Activated naive CD8-positive, alpha-beta T cell treated with anti-CD3 and anti-CD28 coated beads for 36 hours (primary cell): ENCODE measurements around the gene ZNF337. TPM values are rescaled to one million over a fixed set of nuclear protein-coding genes. Genes with fewer than 3 reads are reported as not detected.
"Not testable (repeated sequence)": the region's sequence is repeated elsewhere in the genome, so short reads cannot be mapped to it uniquely, and the experiment has no call there.

Experiments used
- DNase-seq: peaks from one replicate; pipeline ENCODE4 v3.0.0; 2021
- H3K27ac Mint-ChIP-seq: one replicate; pipeline ENCODE4 v1.8.0; 2022; ENCODE audit warnings: mild to moderate bottlenecking, moderate library complexity, mixed read lengths
- H3K27me3 Mint-ChIP-seq: one replicate; pipeline ENCODE4 v1.8.0; 2022; ENCODE audit warnings: mild to moderate bottlenecking, mixed read lengths
- H3K36me3 Mint-ChIP-seq: one replicate; pipeline ENCODE4 v1.8.0; 2021; ENCODE audit warnings: mild to moderate bottlenecking, mixed read lengths
- H3K4me1 Mint-ChIP-seq: one replicate; pipeline ENCODE4 v1.8.0; 2021; ENCODE audit warnings: mixed read lengths
- H3K4me3 Mint-ChIP-seq: one replicate; pipeline ENCODE4 v1.8.0; 2022; ENCODE audit warnings: mild to moderate bottlenecking, moderate library complexity, mixed read lengths
- H3K9me3 Mint-ChIP-seq: one replicate; pipeline ENCODE4 v1.8.0; 2022; ENCODE audit warnings: mixed read lengths
- total RNA-seq, 2 experiments: library from RNA; stranded (reverse); gene quantifications; one replicate each; pipeline ENCODE4 v1.2.3, GENCODE V29; 2021

The ZNF337 gene
- total RNA-seq, 2 experiments from 2014 or later: 10.6 to 11.2 TPM

GRCh38 chr20:25675161-25675560 lies 21.5 kb downstream of the ZNF337 start:
- Mint-ChIP-seq H3K4me1 (peaks cover 9% of the 10 kb centered on the region), H3K27ac (no peak overlapping the region), H3K27me3 (no peaks in the 10 kb centered on the region), H3K4me3 (no peak overlapping the region), H3K36me3 (peaks cover 74% of the 10 kb centered on the region), H3K9me3 (peaks cover 2% of the 10 kb centered on the region)
- DNase-seq: no peak

GRCh38 chr20:25672659-25673235 lies 23.9 kb downstream of the ZNF337 start:
- Mint-ChIP-seq H3K27me3 (no peaks in the 10 kb centered on the region), H3K4me3 (no peak overlapping the region), H3K36me3 (peaks cover 60% of the 10 kb centered on the region), H3K27ac (no peak overlapping the region), H3K9me3 (peaks cover 2% of the 10 kb centered on the region), H3K4me1 (peaks cover under 1% of the 10 kb centered on the region)
- no peak for DNase-seq

- peaks cover 36% of the 10 kb centered on the region for H3K36me3 Mint-ChIP-seq
- no peak overlapping the region for H3K4me3 Mint-ChIP-seq
- H3K27me3 Mint-ChIP-seq: no peaks in the 10 kb centered on the region
- no peak for DNase-seq
- H3K4me1 Mint-ChIP-seq: peaks cover 2% of the 10 kb centered on the region
- H3K27ac Mint-ChIP-seq: no peak overlapping the region
- H3K9me3 Mint-ChIP-seq: peaks cover 2% of the 10 kb centered on the region
Observed at GRCh38 chr20:25669826-25670422, 26.7 kb downstream of the ZNF337 start.

- Mint-ChIP-seq H3K4me1 (peaks cover 2% of the 10 kb centered on the region), H3K27me3 (no peaks in the 10 kb centered on the region), H3K4me3 (no peak overlapping the region), H3K36me3 (peaks cover 24% of the 10 kb centered on the region), H3K9me3 (peaks cover 2% of the 10 kb centered on the region), H3K27ac (no peak overlapping the region)
- no peak for DNase-seq
Observed at GRCh38 chr20:25668446-25668845, 28.2 kb downstream of the ZNF337 start.

- H3K27me3 Mint-ChIP-seq: no peaks in the 10 kb centered on the region
- H3K4me3 Mint-ChIP-seq: no peak overlapping the region
- H3K4me1 Mint-ChIP-seq: peaks cover 7% of the 10 kb centered on the region
- no peak for DNase-seq
- H3K36me3 Mint-ChIP-seq: peaks cover 18% of the 10 kb centered on the region
- no peaks in the 10 kb centered on the region for H3K9me3 Mint-ChIP-seq
- no peak overlapping the region for H3K27ac Mint-ChIP-seq
Observed at GRCh38 chr20:25659999-25660398, 36.7 kb downstream of the ZNF337 start.

GRCh38 chr20:25654487-25654886 lies 42.2 kb downstream of the ZNF337 start:
- Mint-ChIP-seq H3K4me3 (no peak overlapping the region), H3K27me3 (no peaks in the 10 kb centered on the region), H3K9me3 (no peaks in the 10 kb centered on the region), H3K27ac (no peak overlapping the region), H3K36me3 (peaks cover 24% of the 10 kb centered on the region), H3K4me1 (peaks cover 7% of the 10 kb centered on the region)
- DNase-seq: no peak

GRCh38 chr20:25652866-25653265 lies 43.8 kb downstream of the ZNF337 start:
- H3K27ac Mint-ChIP-seq, DNase-seq, H3K9me3 Mint-ChIP-seq, H3K4me1 Mint-ChIP-seq, H3K4me3 Mint-ChIP-seq, H3K27me3 Mint-ChIP-seq: not testable (repeated sequence)
- peaks cover 22% of the 10 kb centered on the region for H3K36me3 Mint-ChIP-seq

GRCh38 chr20:25644814-25645213 lies 51.8 kb downstream of the ZNF337 start:
- no peak overlapping the region for H3K4me3 Mint-ChIP-seq
- peaks cover 32% of the 10 kb centered on the region for H3K36me3 Mint-ChIP-seq
- no peak overlapping the region for H3K27ac Mint-ChIP-seq
- peaks cover 11% of the 10 kb centered on the region for H3K4me1 Mint-ChIP-seq
- DNase-seq: no peak
- H3K9me3 Mint-ChIP-seq: no peaks in the 10 kb centered on the region
- H3K27me3 Mint-ChIP-seq: no peaks in the 10 kb centered on the region

GRCh38 chr20:25643716-25644115 lies 52.9 kb downstream of the ZNF337 start:
- Mint-ChIP-seq H3K9me3 (no peaks in the 10 kb centered on the region), H3K36me3 (peaks cover 32% of the 10 kb centered on the region)
- DNase-seq: no peak

GRCh38 chr20:25637247-25637646 lies 59.4 kb downstream of the ZNF337 start:
- no peak overlapping the region for H3K27ac Mint-ChIP-seq
- H3K9me3 Mint-ChIP-seq: peaks cover 10% of the 10 kb centered on the region
- no peak for DNase-seq
- no peak overlapping the region for H3K4me3 Mint-ChIP-seq
- peaks cover 18% of the 10 kb centered on the region for H3K4me1 Mint-ChIP-seq
- H3K27me3 Mint-ChIP-seq: no peaks in the 10 kb centered on the region
- peaks cover 44% of the 10 kb centered on the region for H3K36me3 Mint-ChIP-seq

More at GRCh38 chr20:25643716-25644115, 52.9 kb downstream of the ZNF337 start:
- Mint-ChIP-seq H3K27me3 (no peaks in the 10 kb centered on the region), H3K4me1 (peaks cover 11% of the 10 kb centered on the region), H3K27ac (no peak overlapping the region), H3K4me3 (no peak overlapping the region)

- Mint-ChIP-seq H3K9me3 (peaks cover 20% of the 10 kb centered on the region), H3K36me3 (peaks cover 55% of the 10 kb centered on the region), H3K4me1 (peaks cover 19% of the 10 kb centered on the region), H3K4me3 (no peak overlapping the region), H3K27ac (no peak overlapping the region), H3K27me3 (no peaks in the 10 kb centered on the region)
- DNase-seq: no peak
Observed at GRCh38 chr20:25632940-25633790, 63.5 kb downstream of the ZNF337 start.

GRCh38 chr20:25630615-25631014 lies 66.0 kb downstream of the ZNF337 start:
- H3K4me3 Mint-ChIP-seq, H3K27ac Mint-ChIP-seq, H3K27me3 Mint-ChIP-seq, DNase-seq: not testable (repeated sequence)
- H3K9me3 Mint-ChIP-seq: peaks cover 16% of the 10 kb centered on the region
- peaks cover 48% of the 10 kb centered on the region for H3K36me3 Mint-ChIP-seq
- H3K4me1 Mint-ChIP-seq: peaks cover 19% of the 10 kb centered on the region

- Mint-ChIP-seq H3K9me3 (peaks cover 16% of the 10 kb centered on the region), H3K4me1 (peaks cover 18% of the 10 kb centered on the region), H3K36me3 (peaks cover 42% of the 10 kb centered on the region), H3K27ac (no peak overlapping the region), H3K27me3 (no peaks in the 10 kb centered on the region), H3K4me3 (no peak overlapping the region)
- DNase-seq: no peak
Observed at GRCh38 chr20:25629816-25630499, 66.7 kb downstream of the ZNF337 start.

GRCh38 chr20:25626779-25627178 lies 69.9 kb downstream of the ZNF337 start:
- no peak for DNase-seq
- Mint-ChIP-seq H3K36me3 (peaks cover 37% of the 10 kb centered on the region), H3K9me3 (peaks cover 18% of the 10 kb centered on the region), H3K4me3 (no peak overlapping the region), H3K27ac (no peak overlapping the region), H3K27me3 (no peaks in the 10 kb centered on the region), H3K4me1 (peaks cover 18% of the 10 kb centered on the region)

GRCh38 chr20:25624500-25624939 lies 72.1 kb downstream of the ZNF337 start:
- peaks cover 13% of the 10 kb centered on the region for H3K9me3 Mint-ChIP-seq
- H3K4me1 Mint-ChIP-seq: peaks cover 26% of the 10 kb centered on the region
- H3K27ac Mint-ChIP-seq: peak overlapping the region; percentile 97
- no peaks in the 10 kb centered on the region for H3K27me3 Mint-ChIP-seq
- peak overlapping the region; percentile 84 for H3K4me3 Mint-ChIP-seq
- peaks cover 32% of the 10 kb centered on the region for H3K36me3 Mint-ChIP-seq
- DNase-seq: no peak
